ENCODE data around the gene RAB4A.
A peak's percentile ranks its signal among the peaks of the same experiment; 100 is the strongest.

RAB4A gene

DNA sequence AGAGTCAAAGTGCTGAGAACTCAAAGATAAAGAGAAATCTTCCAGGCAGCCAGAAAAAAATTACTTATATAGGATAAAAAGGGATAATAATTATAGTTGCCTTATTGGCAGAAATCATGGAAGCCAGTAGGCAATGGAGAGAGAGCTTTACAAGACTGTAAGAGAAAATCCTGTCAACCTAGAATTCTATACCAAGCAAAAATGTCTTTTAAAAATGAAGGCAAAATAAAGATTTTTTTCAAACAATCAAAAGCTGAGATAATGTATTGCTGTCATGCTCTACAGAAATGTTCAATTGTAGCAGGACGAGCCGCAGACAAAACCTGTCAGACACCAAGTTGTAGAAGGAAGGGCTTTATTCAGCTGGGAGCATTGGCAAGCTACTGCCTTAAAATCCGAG is 26.8 kb upstream of the RAB4A start:
- no peak for DNase-seq (ENCODE audit: low read depth, low spot score)

DNA sequence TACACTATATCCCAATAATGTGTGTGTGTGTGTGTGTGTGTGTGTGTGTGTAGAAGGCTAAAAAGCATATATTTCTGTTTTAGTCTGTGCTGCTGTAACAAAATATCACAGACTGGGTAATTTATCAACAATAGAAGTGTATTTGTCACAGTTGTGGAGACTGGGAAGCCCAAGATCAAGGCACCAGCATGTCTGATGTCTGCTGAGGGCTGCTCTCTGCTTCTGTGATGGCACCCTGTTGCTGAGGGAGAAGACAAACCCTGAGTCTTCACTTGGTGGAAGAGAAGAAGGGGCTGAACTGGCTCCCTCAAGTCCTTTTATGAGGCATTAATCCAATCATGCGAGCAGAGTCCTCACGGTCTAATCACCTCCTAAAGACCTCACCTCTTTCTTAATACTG is 23.0 kb upstream of the RAB4A start:
- no peak for DNase-seq (ENCODE audit: low read depth, low spot score)

DNA sequence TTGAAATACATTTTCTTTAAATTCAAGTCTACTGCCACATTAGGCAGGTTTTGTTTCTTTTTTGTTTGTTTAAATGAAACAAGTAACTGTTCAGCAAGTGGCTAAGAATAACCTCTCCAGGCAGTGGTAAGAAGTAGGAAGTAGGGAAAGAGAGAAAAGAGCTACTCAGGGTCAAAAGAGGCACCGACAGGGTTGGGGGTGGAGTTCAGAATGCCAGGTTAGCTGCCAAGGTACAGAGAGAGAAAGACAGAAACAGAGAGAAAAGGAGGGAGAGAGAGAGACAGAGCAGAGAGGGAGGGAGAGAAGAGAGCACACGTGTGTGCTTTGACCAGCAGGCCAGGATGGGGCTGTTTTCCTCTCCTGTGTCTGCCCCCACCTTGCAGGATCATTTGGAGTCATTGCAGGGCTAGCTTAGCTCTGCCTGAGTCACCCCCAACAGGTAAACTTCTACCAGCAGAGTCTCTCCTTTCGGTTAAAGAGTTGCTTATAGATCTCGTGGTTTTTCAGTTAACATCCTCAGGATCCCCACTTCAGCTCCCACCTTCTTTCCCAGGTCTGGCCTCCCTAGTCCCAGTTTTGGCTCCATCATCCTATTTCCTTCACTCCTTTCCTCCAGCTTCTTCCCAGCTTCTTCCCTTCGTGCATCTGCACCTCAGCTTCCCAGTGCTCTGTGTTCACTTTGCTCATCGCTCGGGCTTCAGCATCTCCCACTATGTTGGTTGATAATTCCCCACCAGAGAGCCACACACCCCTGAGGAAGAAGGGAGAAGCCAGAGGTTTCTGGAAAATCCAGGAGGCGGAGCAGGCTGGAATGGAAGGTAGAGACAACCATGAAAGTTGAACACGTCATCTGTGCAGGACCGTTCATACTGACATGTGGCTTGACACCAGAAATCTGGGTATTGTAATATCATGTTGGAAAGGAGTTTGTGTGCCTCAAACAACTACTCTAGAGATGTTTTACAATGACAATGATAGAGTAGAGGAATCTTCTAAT is 21.8 kb upstream of the RAB4A start:
- DNase-seq (ENCODE audit: low read depth, low spot score): no peak

DNA sequence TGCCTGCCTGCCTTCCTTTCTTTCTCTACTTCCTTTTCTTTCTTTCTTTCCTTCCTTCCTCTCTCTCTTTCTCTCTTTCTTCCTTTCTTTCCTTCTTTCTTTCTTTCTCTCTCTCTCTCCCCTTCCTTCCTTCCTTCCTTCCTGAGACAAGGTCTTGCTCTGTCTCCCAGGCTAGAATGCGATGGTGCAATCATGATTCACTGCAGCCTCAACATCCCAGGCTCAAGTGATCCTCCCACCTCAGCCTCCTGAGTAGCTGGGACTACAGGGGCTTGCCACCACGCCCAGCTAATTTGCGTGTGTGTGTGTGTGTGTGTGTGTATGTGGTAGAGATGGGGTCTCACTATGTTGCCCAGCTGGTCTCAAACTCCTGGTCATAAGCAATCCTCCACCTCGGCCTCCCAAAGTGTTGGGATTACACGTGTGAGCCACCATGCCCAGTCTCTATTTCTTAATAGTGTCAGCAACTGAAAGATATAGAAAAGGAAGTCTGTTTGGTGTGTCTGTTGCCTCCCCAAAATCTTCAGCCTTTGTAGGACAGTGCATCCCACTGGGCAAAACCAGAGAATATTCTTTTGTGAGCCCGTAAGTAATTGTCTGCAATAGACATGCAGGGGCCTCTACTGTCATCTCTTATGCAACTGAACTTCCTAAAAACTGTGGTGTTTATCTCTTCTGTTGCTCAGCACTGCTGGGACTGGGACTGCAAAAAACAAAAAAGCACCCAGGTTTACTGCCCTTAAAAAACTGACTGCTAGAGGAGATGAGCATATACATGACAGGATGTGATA is 20.9 kb upstream of the RAB4A start:
- no peak for DNase-seq (ENCODE audit: low read depth, low spot score)

DNA sequence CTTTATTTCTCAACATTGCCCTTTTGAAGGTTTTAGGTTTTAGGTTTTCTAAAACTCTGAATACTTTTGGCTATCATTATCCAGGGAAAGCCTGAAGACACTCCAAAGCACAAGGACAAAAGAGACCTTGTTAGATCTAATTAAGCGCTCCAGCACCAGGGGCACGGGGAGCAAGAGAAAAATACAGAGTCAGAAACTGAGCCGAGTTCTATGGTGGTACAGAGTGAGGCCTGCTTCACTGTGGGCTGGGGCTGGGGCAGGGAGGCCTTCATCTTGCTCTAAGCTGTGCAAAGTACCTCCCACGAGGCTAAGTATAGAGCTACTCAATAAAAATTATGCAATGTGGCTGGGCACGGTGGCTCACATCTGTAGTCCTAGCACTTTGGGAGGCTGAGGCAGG is 19.7 kb upstream of the RAB4A start:
- DNase-seq (ENCODE audit: low read depth, low spot score): no peak

DNA sequence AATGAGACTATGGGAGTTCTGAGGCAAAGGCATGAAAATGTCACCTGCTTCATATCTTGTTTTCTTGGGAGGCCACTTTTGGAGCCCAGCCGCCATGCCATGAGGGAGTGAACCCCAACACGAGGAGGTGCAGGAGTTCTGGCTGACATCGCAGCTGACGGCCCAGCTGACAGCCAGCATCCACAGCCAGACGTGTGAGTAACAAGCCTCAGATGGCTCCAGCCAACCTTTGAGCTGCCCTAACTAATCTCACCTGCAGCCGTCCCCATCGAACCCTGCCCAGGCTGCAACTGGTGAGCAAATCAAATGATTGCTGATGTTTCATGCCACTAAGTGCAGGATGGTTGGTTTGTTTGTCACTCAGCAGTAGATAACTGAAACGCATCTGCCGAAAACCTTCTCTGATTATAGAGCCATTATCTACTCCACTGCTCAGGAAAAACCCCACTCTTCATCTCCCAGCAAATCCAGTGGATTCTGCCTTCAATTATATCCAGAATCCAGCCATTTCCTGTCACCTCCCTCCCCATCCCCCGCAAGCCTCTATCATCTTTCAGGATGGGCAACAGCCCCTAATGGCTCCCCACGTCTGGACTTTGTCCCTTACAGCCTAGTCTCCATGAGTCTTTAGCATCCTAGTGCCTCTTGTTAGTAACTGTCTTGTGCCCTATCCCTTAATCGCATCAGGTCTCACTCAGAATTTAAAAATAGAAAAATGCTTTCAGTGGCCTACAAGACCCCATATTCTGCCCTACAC is 18.5 kb upstream of the RAB4A start:
- no peak for DNase-seq (ENCODE audit: low read depth, low spot score)

DNA sequence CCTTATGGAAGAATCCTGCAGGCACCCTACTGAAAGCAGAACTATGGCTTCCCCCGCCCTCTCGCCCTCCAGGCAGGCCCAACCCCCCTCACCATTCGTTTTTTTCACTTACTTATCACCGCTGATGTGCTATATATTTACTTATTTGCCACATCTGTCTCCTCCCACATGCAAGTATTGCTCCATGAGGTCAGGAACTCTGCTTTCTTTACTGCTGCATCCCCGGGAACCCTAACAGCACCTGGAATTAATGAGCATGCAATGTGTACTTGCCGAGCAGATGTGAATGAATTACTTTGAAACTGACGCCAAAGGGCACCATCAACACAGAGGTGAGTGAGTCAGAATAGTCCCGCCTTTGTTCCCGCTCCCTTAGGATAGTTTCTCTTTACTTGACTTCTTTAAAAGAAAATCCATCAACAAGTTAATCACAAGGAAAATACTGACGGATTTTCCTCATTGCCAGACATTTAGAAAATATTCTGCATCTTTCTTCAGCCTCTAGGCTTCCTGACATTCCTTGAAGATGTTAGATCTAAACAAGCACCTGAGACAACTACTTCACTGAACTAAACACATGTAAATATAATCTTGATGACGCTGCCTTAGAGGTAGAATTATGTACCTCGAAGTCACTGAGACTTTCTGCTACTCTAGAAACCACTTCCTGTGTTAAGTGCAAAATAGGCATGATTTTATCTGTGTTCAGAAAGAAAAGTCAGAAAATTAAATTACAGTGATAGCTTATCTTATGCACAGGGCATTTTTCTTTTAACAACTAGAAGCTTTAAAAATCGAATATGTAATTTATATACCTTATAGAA is 17.5 kb upstream of the RAB4A start:
- DNase-seq (ENCODE audit: low read depth, low spot score): no peak

DNA sequence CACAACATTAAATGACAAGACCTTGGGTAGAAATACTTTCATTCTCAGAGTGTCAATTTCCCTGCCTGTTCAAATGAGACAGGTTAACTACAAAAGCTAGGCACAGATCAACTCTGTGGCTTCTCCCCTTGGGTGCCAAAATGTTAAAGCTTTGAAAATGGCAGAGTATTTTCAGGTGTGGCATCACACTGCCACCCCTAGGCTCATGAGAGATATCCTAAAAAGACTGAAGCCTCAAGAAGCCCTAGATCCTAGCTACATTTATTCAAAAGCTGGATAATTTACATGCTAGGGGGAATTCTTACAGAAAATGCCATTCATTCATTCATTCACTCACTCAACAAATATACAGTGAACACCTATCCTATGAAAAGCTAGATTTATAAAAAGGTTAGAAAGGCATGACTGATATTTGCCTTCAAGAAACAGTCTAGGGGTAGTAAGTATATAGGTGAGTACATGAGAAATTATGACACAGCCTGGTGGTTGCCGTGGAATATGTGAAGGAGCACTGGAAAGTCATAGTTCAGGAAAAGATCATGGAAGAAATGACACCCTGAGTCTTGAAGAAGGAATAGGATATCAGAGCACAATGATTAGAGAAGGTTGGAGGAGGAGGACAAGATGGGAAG is 15.9 kb upstream of the RAB4A start:
- no peak for DNase-seq (ENCODE audit: low read depth, low spot score)

DNA sequence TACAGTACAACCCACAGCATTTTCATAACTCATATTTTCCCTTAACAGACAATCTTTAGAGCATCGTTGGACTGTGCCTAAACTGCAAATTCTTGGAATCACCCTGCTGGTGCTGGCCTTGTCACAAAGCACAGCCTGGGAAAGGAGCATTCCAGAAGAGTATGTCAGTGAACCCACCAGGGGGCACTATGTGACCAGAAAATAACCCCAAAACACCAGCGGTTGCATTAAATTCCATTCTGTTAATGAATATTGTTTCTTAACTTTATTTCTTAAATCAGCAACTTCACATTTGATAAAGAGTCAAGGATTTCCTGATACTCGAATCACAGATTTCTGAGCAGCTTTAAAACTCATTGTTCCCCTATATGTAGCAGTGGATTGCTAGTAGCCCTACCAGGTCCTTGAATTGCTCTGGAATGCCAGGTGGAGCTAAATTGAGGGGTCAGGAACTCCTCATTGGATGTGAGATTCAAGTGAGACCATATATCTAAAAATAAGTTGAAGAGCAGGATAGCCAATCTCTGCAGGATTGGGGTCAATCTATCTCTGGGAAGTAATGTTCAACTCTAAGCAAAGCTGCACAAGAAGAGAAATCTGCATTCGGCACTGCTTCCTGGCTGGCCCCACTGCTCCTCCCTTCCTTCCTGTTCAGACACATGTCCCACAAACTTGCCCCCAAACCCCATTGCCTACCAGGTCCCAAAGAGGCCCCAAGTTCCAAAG is 12.7 kb upstream of the RAB4A start:
- DNase-seq (ENCODE audit: low read depth, low spot score): peak; percentile 40

DNA sequence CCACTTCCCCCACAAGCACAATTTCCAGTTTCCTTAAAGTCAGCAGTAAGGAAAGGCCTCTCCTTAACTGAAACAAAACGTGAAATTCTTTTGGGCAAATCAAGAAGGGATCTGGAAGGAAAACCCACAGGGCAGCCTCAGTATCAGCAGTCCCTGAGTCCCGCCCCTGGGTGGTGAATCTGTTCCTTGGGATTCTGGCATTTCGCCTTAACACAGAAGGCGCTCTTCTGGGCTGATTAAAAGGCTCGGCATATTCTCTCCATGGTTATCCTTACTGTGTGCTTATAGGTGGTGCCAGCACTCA is 12.2 kb upstream of the RAB4A start:
- no peak for DNase-seq (ENCODE audit: low read depth, low spot score)

DNA sequence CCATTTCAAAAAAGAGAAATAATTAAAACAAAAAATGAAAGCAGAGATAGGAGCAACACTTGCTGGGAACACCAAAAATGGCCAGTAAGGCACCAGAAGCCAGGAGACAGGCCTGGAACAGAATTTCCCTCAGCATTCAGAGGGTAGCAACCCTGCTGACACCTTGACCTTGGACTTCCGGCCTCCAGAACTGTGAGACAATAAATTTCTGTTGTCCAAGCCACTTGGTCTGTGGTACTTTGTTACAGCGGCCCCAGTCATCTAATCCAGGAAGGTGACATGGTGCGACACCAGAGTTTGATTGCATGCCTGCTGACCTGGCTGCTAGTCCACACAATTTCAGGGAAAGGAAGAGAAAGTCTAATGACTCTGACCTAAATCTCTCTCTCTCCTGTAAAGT is 10.6 kb upstream of the RAB4A start:
- no peak for DNase-seq (ENCODE audit: low read depth, low spot score)

DNA sequence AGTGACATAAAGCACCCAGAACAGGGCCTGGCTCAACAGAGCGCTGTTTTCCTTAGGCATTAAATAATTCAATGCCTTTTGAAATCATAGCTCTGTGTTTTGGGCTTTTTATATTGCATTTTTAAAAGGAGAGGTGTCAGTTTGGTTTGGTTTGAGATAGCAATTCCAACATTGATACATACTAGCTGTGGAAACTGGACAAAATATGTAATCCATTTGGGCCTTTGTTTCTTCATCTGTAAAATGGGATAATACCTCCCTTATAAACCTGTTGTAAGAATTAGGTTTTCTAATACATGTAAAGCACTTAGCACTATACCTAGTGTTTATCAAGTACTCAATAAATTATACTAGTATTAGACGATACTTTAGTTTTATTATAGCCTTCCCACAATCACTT is 8.7 kb upstream of the RAB4A start:
- no peak for DNase-seq (ENCODE audit: low read depth, low spot score)

DNA sequence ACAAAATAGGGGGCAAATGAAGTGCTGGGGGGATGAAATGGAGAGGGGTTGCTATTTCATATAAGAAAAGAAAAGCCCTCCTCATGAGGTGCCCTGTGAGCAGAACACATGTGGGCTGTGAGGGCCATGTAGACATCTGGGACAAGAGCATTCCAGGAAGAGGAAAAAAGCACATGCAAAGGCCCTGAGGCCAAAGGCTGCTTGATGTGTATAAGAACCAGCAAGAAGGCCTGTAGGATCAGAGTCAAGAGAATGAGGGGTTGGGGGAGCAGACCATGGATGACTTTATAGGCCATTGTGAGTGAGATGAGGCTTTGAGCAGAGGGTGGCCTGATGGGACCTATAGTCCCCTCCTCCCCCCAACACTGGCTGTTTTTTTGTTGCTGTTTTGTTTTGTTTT is 7.7 kb upstream of the RAB4A start:
- no peak for DNase-seq (ENCODE audit: low read depth, low spot score)

DNA sequence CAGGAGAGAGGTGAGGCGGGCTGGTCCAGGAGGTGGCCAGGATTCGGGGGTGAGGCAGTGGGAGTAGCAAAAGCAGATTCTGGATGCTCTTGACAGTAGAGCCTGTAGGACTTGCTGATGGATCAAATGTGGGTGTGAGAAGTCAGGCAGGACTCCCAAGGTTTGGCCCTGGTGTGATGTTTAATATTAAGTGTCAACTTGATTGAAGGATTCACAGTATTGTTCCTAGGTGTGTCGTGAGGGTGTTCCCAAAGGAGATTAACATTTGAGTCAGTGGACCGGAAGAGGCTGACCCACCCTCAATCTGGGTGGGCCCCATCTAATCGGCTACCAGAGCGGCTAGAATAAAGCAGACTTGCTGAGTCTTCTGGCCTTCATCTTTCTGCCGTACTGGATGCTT is 6.8 kb upstream of the RAB4A start:
- DNase-seq (ENCODE audit: low read depth, low spot score): no peak

DNA sequence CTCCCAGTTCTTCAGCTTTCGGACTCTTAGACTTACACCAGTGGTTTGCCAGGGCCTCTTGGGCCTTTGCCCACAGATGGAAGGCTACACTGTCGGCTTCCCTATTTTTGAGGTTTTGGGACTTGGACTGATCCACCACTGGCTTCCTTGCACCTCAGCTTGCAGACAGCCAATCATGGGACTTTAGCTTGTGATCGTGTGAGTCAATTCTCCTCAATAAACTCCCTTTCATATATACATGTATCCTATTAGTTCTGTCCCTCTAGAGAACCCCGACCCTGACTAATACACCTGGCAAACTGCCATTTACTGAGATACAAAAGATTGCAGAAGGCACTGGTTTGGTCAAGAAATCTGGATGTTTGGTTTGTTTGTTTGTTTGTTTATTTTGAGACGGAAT is 6.4 kb upstream of the RAB4A start:
- DNase-seq (ENCODE audit: low read depth, low spot score): no peak

DNA sequence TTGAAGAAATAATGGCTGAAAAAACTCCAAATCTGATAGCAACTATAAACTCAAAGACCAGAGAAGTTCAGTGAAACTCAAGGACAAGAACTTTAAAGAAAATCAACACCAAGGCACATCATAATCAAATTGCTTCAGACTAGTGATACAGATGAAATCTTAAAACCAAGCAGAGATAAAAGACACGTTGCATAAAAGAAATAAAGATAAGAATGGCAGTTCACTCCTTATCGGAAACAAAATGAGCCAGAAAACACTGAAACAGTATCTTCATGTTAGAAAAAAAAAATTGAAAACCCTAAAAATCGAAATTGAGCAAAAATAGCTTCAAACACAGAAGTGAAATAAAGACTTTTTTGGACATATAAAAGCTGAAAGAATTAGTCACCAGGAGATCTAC is 4.6 kb upstream of the RAB4A start:
- DNase-seq (ENCODE audit: low read depth, low spot score): no peak

DNA sequence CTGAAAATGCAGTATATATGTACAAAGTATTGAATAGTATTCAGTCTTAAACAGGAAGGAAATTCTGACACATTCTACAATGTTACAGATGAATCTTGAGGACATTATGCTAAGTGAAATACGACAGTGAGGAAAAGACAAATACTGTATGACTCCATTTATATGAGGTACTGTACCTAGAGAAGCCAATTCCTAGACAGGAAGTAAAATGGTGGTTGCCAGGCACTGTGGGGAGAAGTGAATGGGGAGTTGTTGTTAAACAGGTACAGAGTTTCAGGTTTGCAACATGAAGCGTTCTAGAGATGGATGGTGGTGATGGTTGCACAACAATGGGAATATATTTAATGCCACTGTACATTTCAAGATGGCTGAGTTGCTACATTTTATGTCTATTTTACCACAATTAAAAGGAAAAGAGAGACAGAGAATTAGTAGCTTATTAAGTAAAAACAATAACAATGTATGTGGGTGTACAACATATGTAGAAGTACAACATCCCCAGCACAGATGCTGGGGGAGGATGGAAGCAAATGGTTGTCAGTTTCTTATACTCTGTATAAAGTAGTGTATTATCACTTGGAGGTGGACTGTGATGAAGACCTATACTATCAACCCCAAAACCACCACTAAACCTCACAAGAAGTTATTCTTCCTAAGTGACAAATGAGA is 3.9 kb upstream of the RAB4A start:
- no peak for DNase-seq (ENCODE audit: low read depth, low spot score)

DNA sequence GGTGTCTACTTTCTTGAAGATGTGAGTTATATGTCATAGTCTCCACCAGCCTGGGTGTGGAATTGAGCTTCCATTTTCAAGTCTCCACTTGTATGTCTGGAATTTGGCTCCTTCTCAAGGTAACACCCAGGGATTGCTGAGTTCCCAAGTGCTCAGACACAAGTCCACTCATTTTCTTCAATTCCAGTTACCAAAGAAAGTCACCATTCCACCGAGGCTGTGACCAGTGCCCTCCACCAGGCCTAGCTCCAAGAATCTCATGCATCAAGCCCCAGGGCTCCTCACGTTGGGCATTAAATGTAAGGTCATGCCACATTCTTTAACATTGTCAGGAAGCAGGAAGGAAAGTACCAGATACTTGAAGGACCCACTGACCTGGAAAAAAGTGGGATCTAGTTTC is 2.4 kb upstream of the RAB4A start:
- DNase-seq (ENCODE audit: low read depth, low spot score): no peak

DNA sequence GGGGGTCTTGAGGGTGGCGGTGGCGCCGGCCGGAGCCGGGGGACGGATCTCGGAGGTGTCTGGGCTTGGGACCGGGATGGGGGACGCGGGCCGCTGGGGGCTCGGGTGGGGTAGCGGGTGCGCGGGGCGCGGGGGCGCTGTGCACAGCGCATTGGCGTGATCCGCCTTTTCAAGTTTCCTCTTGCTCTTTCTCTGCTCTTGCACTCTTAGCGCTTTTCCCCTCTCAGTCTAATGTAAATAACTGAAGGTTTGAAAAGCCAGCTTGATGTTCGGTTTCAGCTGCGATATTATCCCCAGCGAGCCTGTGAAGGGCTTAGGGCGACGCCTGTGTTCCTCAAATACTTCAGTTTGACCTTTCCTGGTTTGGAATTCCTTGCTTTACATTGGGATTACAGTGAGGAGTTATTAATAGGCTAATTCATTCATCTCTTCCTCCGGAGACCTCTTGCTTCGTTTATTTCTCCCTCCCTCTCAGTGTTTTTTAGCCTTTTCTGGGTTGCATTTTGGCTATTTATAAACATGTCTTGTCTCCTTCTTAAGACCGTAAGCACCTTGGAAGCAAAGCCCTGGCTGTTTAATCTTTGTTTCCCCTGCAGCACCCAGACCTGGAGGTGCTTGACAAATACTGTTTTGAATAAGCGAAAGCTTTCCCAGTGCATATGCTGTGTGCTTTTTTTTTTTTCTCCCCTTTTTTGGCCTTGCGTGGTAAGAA is 693 bp downstream of the RAB4A start:
- DNase-seq (ENCODE audit: low read depth, low spot score): no peak
